H9 (cell line): ENCODE results near the gene LIF. TPM values are rescaled to one million over a fixed set of nuclear protein-coding genes. Genes with fewer than 3 reads are reported as not detected.

Experiments
- DNase-seq: peaks from one replicate; pipeline ENCODE4 v3.0.0-alpha.2; 2017
- H2AFZ ChIP-seq: one replicate; pipeline ENCODE4 v1.6.1; 2013; ENCODE audit warnings: mild to moderate bottlenecking, low read length, control low read depth, moderate library complexity
- H2AK5ac ChIP-seq: 2 replicates; pipeline ENCODE4 v1.6.1; 2013; ENCODE audit warnings: low read length, control low read depth, mixed read lengths; ENCODE audit not compliant: insufficient read length
- H2BK120ac ChIP-seq: one replicate; pipeline ENCODE4 v1.6.1; 2013; ENCODE audit warnings: low read depth, mild to moderate bottlenecking, low read length, control low read depth, inconsistent platforms; ENCODE audit not compliant: poor library complexity, severe bottlenecking
- H2BK12ac ChIP-seq: 2 replicates; pipeline ENCODE4 v1.6.1; 2013; ENCODE audit warnings: low read length, control low read depth, mixed read lengths, low read depth; ENCODE audit not compliant: insufficient read length
- H2BK15ac ChIP-seq: 2 replicates; pipeline ENCODE4 v1.6.1; 2013; ENCODE audit warnings: low read depth, low read length, control low read depth
- H2BK20ac ChIP-seq: one replicate; pipeline ENCODE4 v1.6.1; 2013; ENCODE audit warnings: low read depth, mild to moderate bottlenecking, low read length, control low read depth, inconsistent platforms; ENCODE audit not compliant: poor library complexity, severe bottlenecking
- H2BK5ac ChIP-seq: 2 replicates; pipeline ENCODE4 v1.6.1; 2013; ENCODE audit warnings: low read length, control low read depth, mixed read lengths; ENCODE audit not compliant: insufficient read length
- H3K14ac ChIP-seq: 2 replicates; pipeline ENCODE4 v1.6.1; 2013; ENCODE audit warnings: low read length, control low read depth; ENCODE audit not compliant: insufficient read depth
- H3K18ac ChIP-seq: 2 replicates; pipeline ENCODE4 v1.6.1; 2013; ENCODE audit warnings: low read depth, mild to moderate bottlenecking, mixed read lengths, low read length, control low read depth; ENCODE audit not compliant: insufficient read length
- H3K23ac ChIP-seq: 2 replicates; pipeline ENCODE4 v1.6.1; 2013; ENCODE audit warnings: low read length, control low read depth, mixed read lengths, low read depth; ENCODE audit not compliant: insufficient read length
- H3K23me2 ChIP-seq: 2 replicates; pipeline ENCODE4 v1.6.1; 2013; ENCODE audit warnings: low read depth, mild to moderate bottlenecking, mixed read lengths, low read length, control low read depth; ENCODE audit not compliant: insufficient read length, poor library complexity, severe bottlenecking
- H3K27ac ChIP-seq: 2 replicates; pipeline ENCODE4 v1.5.1; 2013; ENCODE audit warnings: low read length, control low read depth, mixed read lengths, low read depth; ENCODE audit not compliant: insufficient read length
- H3K27me3 ChIP-seq: 2 replicates; pipeline ENCODE4 v1.6.1; 2013; ENCODE audit warnings: low read length, control low read depth, inconsistent platforms; ENCODE audit not compliant: insufficient read depth
- H3K4ac ChIP-seq: 2 replicates; pipeline ENCODE4 v1.6.1; 2013; ENCODE audit warnings: low read depth, mild to moderate bottlenecking, control low read depth, inconsistent platforms, low read length, moderate library complexity
- H3K4me1 ChIP-seq: 2 replicates; pipeline ENCODE4 v1.6.1; 2013; ENCODE audit warnings: low read length, control low read depth, inconsistent platforms; ENCODE audit not compliant: insufficient read depth
- H3K4me2 ChIP-seq: 2 replicates; pipeline ENCODE4 v1.6.1; 2013; ENCODE audit warnings: low read length, control low read depth, mixed read lengths; ENCODE audit not compliant: insufficient read length, insufficient read depth
- H3K56ac ChIP-seq: 2 replicates; pipeline ENCODE4 v1.6.1; 2013; ENCODE audit warnings: low read depth, mild to moderate bottlenecking, mixed read lengths, low read length, control low read depth; ENCODE audit not compliant: insufficient read length
- H3K79me1 ChIP-seq: 2 replicates; pipeline ENCODE4 v1.6.1; 2013; ENCODE audit warnings: low read depth, mild to moderate bottlenecking, moderate library complexity, low read length, control low read depth, inconsistent platforms; ENCODE audit not compliant: insufficient read depth, poor library complexity, severe bottlenecking
- H3K79me2 ChIP-seq: 2 replicates; pipeline ENCODE4 v1.6.1; 2013; ENCODE audit warnings: low read length, control low read depth, inconsistent platforms; ENCODE audit not compliant: insufficient read depth
- H3K9ac ChIP-seq: 2 replicates; pipeline ENCODE4 v1.6.1; 2013; ENCODE audit warnings: low read length, control low read depth, mixed read lengths; ENCODE audit not compliant: insufficient read length; ENCODE audit errors: extremely low read depth
- H3K9me3 ChIP-seq: one replicate; pipeline ENCODE4 v1.6.1; 2013; ENCODE audit warnings: low read depth, low read length, inconsistent platforms; ENCODE audit not compliant: control insufficient read depth
- H3T11ph ChIP-seq: one replicate; pipeline ENCODE4 v1.6.1; 2013; ENCODE audit warnings: mild to moderate bottlenecking, low read length, control low read depth, inconsistent platforms
- H4K20me1 ChIP-seq: one replicate; pipeline ENCODE4 v1.6.1; 2013; ENCODE audit not compliant: control insufficient read depth, insufficient read length, insufficient read depth
- H4K5ac ChIP-seq: 2 replicates; pipeline ENCODE4 v1.6.1; 2013; ENCODE audit warnings: low read depth, mild to moderate bottlenecking, mixed read lengths, low read length, control low read depth; ENCODE audit not compliant: insufficient read length
- H4K8ac ChIP-seq: replicated peaks from 2 replicates; pipeline ENCODE4 v1.6.1; 2013; ENCODE audit warnings: low read length, control low read depth, mixed read lengths, low read depth; ENCODE audit not compliant: insufficient read length
- H4K91ac ChIP-seq: 2 replicates; pipeline ENCODE4 v1.6.1; 2013; ENCODE audit warnings: low read depth, mild to moderate bottlenecking, moderate library complexity, mixed read lengths, low read length, control low read depth; ENCODE audit not compliant: insufficient read length
- H3K27ac Mint-ChIP-seq, 3 experiments: 2 replicates in 2 of 3; 3 replicates in 1 of 3; pipeline ENCODE4 v1.8.0; 2020 to 2021; ENCODE audit warnings: mixed read lengths in 3 of 3, mild to moderate bottlenecking in 1 of 3, moderate library complexity in 1 of 3
- H3K27me3 Mint-ChIP-seq: 2 replicates; pipeline ENCODE4 v1.8.0; 2021; ENCODE audit warnings: low read depth, mild to moderate bottlenecking, moderate library complexity, mixed read lengths
- H3K36me3 Mint-ChIP-seq, 3 experiments: 2 replicates in 2 of 3; 3 replicates in 1 of 3; pipeline ENCODE4 v1.8.0; 2020 to 2021; ENCODE audit warnings: low read depth in 3 of 3, mixed read lengths in 3 of 3; ENCODE audit not compliant: insufficient read depth in 1 of 3
- H3K4me1 Mint-ChIP-seq, 2 experiments: 2 replicates each; pipeline ENCODE4 v1.8.0; 2020; ENCODE audit warnings: mixed read lengths in 2 of 2
- H3K4me3 Mint-ChIP-seq, 2 experiments: 2 replicates in 1 of 2; 3 replicates in 1 of 2; pipeline ENCODE4 v1.8.0; 2020 to 2021; ENCODE audit warnings: mild to moderate bottlenecking in 2 of 2, mixed read lengths in 2 of 2, moderate library complexity in 1 of 2
- H3K9me3 Mint-ChIP-seq, 2 experiments: 2 replicates in 1 of 2; 3 replicates in 1 of 2; pipeline ENCODE4 v1.8.0; 2020; ENCODE audit warnings: mild to moderate bottlenecking in 2 of 2, mixed read lengths in 2 of 2, moderate library complexity in 1 of 2
- CTCF ChIP-seq: fragments of 200-600 bp; sonication (generic); conservative IDR thresholded peaks from 3 replicates; pipeline ENCODE4 v1.8.0; 2021; ENCODE audit warnings: antibody characterized with exemption, mild to moderate bottlenecking
- WGBS: extraction: QIAGEN DNeasy Blood & Tissue Kit; methylation state at CpG from one replicate; pipeline ENCODE4 v1.1.7; 2013; ENCODE audit warnings: missing lambda C conversion rate, low lambda C conversion rate, mixed read lengths; ENCODE audit not compliant: insufficient read length; ENCODE audit errors: extremely low coverage; 5-methylcytosine and 5-hydroxymethylcytosine counted together
- total RNA-seq: library from RNA; stranded (reverse); gene quantifications from 2 replicates; pipeline ENCODE4 v1.2.1, GENCODE V29; 2021

LIF gene
- total RNA-seq, 1 experiment from 2014 or later, result 6.1 TPM

- TF ChIP-seq CTCF, result no peak
- Histone ChIP-seq H3K4ac (no peak overlapping the region), H3K18ac (no peak overlapping the region), H2BK5ac (no peak overlapping the region), H2BK120ac (no peak overlapping the region), H3K27ac (no peak overlapping the region), H3K9ac (no peak overlapping the region), H2BK12ac (no peak overlapping the region), H4K5ac (no peak overlapping the region), H2BK20ac (no peak overlapping the region), H3T11ph (no peak overlapping the region), H2BK15ac (no peak overlapping the region), H3K4me2 (no peak overlapping the region), H2AFZ (no peak overlapping the region), H3K14ac (no peak overlapping the region; the same call in 1 of the 2 replicates), H4K8ac (no peak overlapping the region), H3K9me3 (no peaks in the 10 kb centered on the region), H3K79me2 (no peaks in the 10 kb centered on the region), H3K23me2 (no peaks in the 10 kb centered on the region), H4K91ac (no peak overlapping the region), H2AK5ac (no peak overlapping the region), H4K20me1 (no peaks in the 10 kb centered on the region), H3K27me3 (no peaks in the 10 kb centered on the region; the same call in 1 of the 2 replicates), H3K79me1 (no peaks in the 10 kb centered on the region), H3K23ac (no peak overlapping the region), H3K56ac (no peak overlapping the region), H3K4me1 (no peaks in the 10 kb centered on the region)
- no peak for DNase-seq
- Mint-ChIP-seq H3K27me3 (peaks cover 11% of the 10 kb centered on the region), H3K4me1 (peaks cover 4 to 14% of the 10 kb centered on the region in 2 experiments), H3K27ac (no peak overlapping the region), H3K4me3 (no peak overlapping the region), H3K9me3 (no peaks in the 10 kb centered on the region), H3K36me3 (no peaks in the 10 kb centered on the region)
- no CpG with 5 or more reads among the region's 24 CpGs for WGBS
Observed at GRCh38 chr22:30265823-30266444, 19.4 kb upstream of the LIF start.
